K562 (cell line): ENCODE results near the gene AMFR. TPM values are rescaled to one million over a fixed set of nuclear protein-coding genes. Genes with fewer than 3 reads are reported as not detected.

Experiments
- BCOR ChIP-seq: fragments of 450-650 bp; IDR thresholded peaks from 2 replicates; pipeline ENCODE4 v1.6.1; 2016
- ELF1 ChIP-seq: fragments of 200-800 bp; sonication (Bioruptor generic); IDR thresholded peaks from 2 replicates; pipeline ENCODE4 v1.6.1; 2016; ENCODE audit warnings: missing genetic modification characterization, missing compliant biosample characterization
- HDAC1 ChIP-seq, 2 experiments: fragments of 450-650 bp; IDR thresholded peaks; 2 replicates each; pipeline ENCODE4 v1.6.1; 2016 to 2017; ENCODE audit warnings: inconsistent platforms in 1 of 2, mild to moderate bottlenecking in 1 of 2, moderate library complexity in 1 of 2
- HDAC2 ChIP-seq: fragments of 450-650 bp; IDR thresholded peaks from 2 replicates; pipeline ENCODE4 v1.6.1; 2016; ENCODE audit warnings: mild to moderate bottlenecking
- JUN ChIP-seq, 2 experiments: sonication (generic) in 1 of 2; formaldehyde crosslinking in 1 of 2; IDR thresholded peaks; 2 replicates each; pipeline versions ENCODE4 v1.6.1 to v1.8.0; 2012 to 2022; ENCODE audit warnings: borderline replicate concordance in 2 of 2, mild to moderate bottlenecking in 2 of 2, improper control_type of control experiment in 1 of 2, low read depth in 1 of 2, low read length in 1 of 2, missing genetic modification reagents in 1 of 2
- KAT7 ChIP-seq: sonication (generic); formaldehyde crosslinking; IDR thresholded peaks from 2 replicates; pipeline ENCODE4 v1.8.0; 2022; ENCODE audit warnings: missing genetic modification reagents, mild to moderate bottlenecking, borderline replicate concordance
- KDM1A ChIP-seq, 2 experiments: fragments of 450-650 bp; IDR thresholded peaks; 2 replicates each; pipeline ENCODE4 v1.6.1; 2016; ENCODE audit warnings: mild to moderate bottlenecking in 2 of 2
- MAZ ChIP-seq, 2 experiments: fragments of 450-650 bp in 1 of 2; sonication (generic) in 1 of 2; formaldehyde crosslinking; IDR thresholded peaks in 1 of 2; conservative IDR thresholded peaks in 1 of 2; 2 replicates each; pipeline versions ENCODE4 v1.4.0 to v1.5.0; 2020; ENCODE audit warnings: mild to moderate bottlenecking in 1 of 2, missing genetic modification reagents in 1 of 2
- NCOA4 ChIP-seq: fragments of 450-650 bp; IDR thresholded peaks from 2 replicates; pipeline ENCODE4 v1.6.1; 2018; ENCODE audit warnings: mild to moderate bottlenecking; ENCODE audit not compliant: partially characterized antibody
- PTTG1 ChIP-seq: fragments of 450-650 bp; IDR thresholded peaks from 2 replicates; pipeline ENCODE4 v1.6.1; 2016; ENCODE audit warnings: low read depth, mild to moderate bottlenecking, missing genetic modification characterization, missing compliant biosample characterization
- SREBF2 ChIP-seq: sonication (generic); formaldehyde crosslinking; IDR thresholded peaks from 2 replicates; pipeline ENCODE4 v1.4.0; 2020; ENCODE audit warnings: mild to moderate bottlenecking, missing genetic modification reagents
- TFAM ChIP-seq: fragments of 250-450 bp; sonication (Bioruptor Pico); conservative IDR thresholded peaks from 2 replicates; pipeline ENCODE4 v1.5.0; 2021; ENCODE audit warnings: mild to moderate bottlenecking, moderate library complexity
- U2AF2 ChIP-seq: fragments of 200-400 bp; formaldehyde crosslinking; optimal IDR thresholded peaks from 2 replicates; pipeline ENCODE3; 2017; ENCODE audit warnings: low read depth, mild to moderate bottlenecking, low read length
- YY1 ChIP-seq, 3 experiments: IDR thresholded peaks; 2 replicates each; pipeline ENCODE4 v1.6.1; 2011; ENCODE audit warnings: low read length in 2 of 3, mild to moderate bottlenecking in 2 of 3, moderate library complexity in 2 of 3, borderline replicate concordance in 1 of 3, control low read depth in 1 of 3, low read depth in 1 of 3; ENCODE audit not compliant: insufficient read depth in 3 of 3, insufficient replicate concordance in 2 of 3, control insufficient read depth in 1 of 3, insufficient read length in 1 of 3; ENCODE audit errors: extremely low read depth in 1 of 3
- ZNF507 ChIP-seq: conservative IDR thresholded peaks from 2 replicates; pipeline ENCODE4 v1.6.1; 2017; ENCODE audit warnings: missing genetic modification characterization, missing compliant biosample characterization
- ZNF644 ChIP-seq: fragments of 200-800 bp; sonication (Bioruptor generic); IDR thresholded peaks from 2 replicates; pipeline ENCODE4 v1.6.1; 2016; ENCODE audit warnings: low read depth, missing genetic modification characterization, missing compliant biosample characterization
- ZNF707 ChIP-seq: fragments of 250-450 bp; sonication (Bioruptor Pico); conservative IDR thresholded peaks from 2 replicates; pipeline ENCODE4 v1.8.0; 2022; ENCODE audit warnings: inconsistent platforms, mild to moderate bottlenecking, moderate library complexity
- polyA plus RNA-seq, 8 experiments: library from polyadenylated mRNA; depleted of rRNA in 4 of 8; stranded (reverse) in 5 of 8; unstranded in 3 of 8; fragments of >200 nt; fragmentation: Nextera tagmentation in 2 of 8; fragmentation: Illumina TruSeq in 1 of 8; extraction: Ambion mirVana in 2 of 8; extraction: Trizol in 1 of 8; gene quantifications; 2 replicates each; pipeline versions ENCODE4 v1.2.1 to v1.2.3, GENCODE V29; 2011 to 2014; ENCODE audit warnings: inconsistent platforms in 1 of 8, missing spikeins in 1 of 8
- total RNA-seq, 7 experiments: library from RNA; depleted of rRNA in 6 of 7; stranded (reverse); fragments of >200 nt in 6 of 7; fragmentation: Illumina TruSeq in 2 of 7; extraction: Trizol in 2 of 7; gene quantifications; 2 replicates each; pipeline versions ENCODE4 v1.2.1 to v1.2.3, GENCODE V29; 2011 to 2021; ENCODE audit warnings: low replicate concordance in 1 of 7
- TF ChIP-seq, protein P1 (sequence below): sonication (generic); formaldehyde crosslinking; IDR thresholded peaks from 2 replicates; pipeline ENCODE4 v1.8.1; 2022; ENCODE audit warnings: missing genetic modification reagents
- TF ChIP-seq, protein P2 (sequence below): conservative IDR thresholded peaks from 2 replicates; pipeline ENCODE4 v1.6.1; 2011; ENCODE audit warnings: low read depth, mild to moderate bottlenecking, low read length; ENCODE audit not compliant: control insufficient read depth
- TF ChIP-seq, protein P3 (sequence below), 2 experiments: fragments of 250-450 bp in 1 of 2; fragments of 450-650 bp in 1 of 2; sonication (Bioruptor Pico) in 1 of 2; IDR thresholded peaks; 2 replicates each; pipeline versions ENCODE4 v1.6.1 to v1.8.0; 2016 to 2021; ENCODE audit warnings: mild to moderate bottlenecking in 2 of 2, moderate library complexity in 2 of 2, missing compliant biosample characterization in 1 of 2, missing genetic modification characterization in 1 of 2

The AMFR gene
- total and polyA plus RNA-seq, 9 of the 15 experiments (the other 6 are each of a cell fraction or from before 2014, with no cell fraction given) = 15.6 to 113 (median 58.4) TPM

DNA sequence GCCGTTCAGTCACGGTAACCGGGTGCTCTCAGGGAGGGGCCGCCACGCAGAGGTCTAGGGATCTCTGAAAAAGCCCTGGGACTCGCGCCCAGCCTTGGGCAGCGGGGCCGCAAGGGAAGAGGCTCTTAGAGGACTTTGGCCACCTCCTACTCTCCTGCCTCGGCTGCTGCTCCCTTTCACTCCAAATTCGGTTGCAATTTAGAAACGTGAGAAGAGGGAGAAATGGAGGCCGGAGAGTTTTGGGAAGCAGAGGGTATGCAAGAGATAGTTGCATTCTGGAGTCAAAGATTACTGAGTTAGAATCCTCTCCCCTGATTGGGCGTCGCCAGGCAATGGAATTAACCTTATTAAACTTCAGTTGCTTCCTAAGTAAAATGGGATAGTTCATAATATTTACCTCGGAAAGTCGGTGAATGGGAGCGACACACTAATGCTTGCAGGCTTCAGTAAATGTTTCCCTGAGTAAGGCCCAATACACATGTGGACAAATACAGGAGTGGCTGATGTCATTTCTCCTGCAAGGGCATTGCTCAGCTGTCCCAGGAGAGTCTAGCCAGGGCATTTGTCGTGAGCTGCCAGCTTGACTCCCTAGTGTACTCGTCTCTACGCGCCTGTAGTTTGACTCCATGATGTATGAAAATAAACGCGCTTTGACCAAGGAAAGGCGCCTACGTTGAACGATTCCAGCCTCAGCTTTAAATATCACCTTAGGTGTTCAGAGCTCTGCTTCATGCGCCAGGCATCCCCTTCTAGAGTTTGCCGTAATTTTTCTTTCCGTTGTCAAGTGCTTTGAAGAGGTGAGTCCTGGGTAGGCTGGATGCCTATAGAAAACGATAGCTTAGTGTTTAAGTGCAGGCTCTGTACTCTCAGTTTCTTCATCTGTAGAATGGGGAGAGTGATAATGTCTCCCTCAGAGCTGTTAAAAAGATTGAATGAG is 26.7 kb upstream of the AMFR start (continued):
- TF ChIP-seq, protein P1, sequence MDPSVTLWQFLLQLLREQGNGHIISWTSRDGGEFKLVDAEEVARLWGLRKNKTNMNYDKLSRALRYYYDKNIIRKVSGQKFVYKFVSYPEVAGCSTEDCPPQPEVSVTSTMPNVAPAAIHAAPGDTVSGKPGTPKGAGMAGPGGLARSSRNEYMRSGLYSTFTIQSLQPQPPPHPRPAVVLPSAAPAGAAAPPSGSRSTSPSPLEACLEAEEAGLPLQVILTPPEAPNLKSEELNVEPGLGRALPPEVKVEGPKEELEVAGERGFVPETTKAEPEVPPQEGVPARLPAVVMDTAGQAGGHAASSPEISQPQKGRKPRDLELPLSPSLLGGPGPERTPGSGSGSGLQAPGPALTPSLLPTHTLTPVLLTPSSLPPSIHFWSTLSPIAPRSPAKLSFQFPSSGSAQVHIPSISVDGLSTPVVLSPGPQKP (CRISPR knock-in tag) = no peak
- TF ChIP-seq TFAM (CRISPR knock-in tag) (no peak), YY1 (IDR thresholded peaks at IDR 0.05; ENCODE audit: borderline replicate concordance in 1 of 3, control insufficient read depth in 1 of 3, extremely low read depth in 1 of 3, insufficient read depth in 3 of 3, insufficient read length in 1 of 3, insufficient replicate concordance in 2 of 3, low read depth in 1 of 3, low read length in 2 of 3) (peak in 1 of 3 experiments; percentile 8), KAT7 (CRISPR knock-in tag) (0 out of 2 replicates have a peak, but pooled peaks have one; percentile 50), SREBF2 (CRISPR knock-in tag) (no peak), ZNF644 (tag) (no peak), JUN (IDR thresholded peaks at IDR 0.05; ENCODE audit: borderline replicate concordance, low read depth, low read length) (no peak), JUN (CRISPR knock-in tag; IDR thresholded peaks at IDR 0.05; ENCODE audit: borderline replicate concordance) (no peak), ELF1 (no peak), NCOA4 (no peak), BCOR (peak; percentile 96), HDAC2 (peak; percentile 76; the same call in 1 of the 2 replicates), MAZ (CRISPR knock-in tag; conservative IDR thresholded peaks at IDR 0.05 in 1 of 2, IDR thresholded peaks at IDR 0.05 in 1 of 2) (peak in 1 of 2 experiments; percentile 17; a peak in 2 of 4 replicates), PTTG1 (tag) (no peak), ZNF507 (tag) (no peak), HDAC1 (IDR thresholded peaks at IDR 0.05) (0 out of 4 replicates have a peak, but pooled peaks have one; percentile 3 to 23), KDM1A (IDR thresholded peaks at IDR 0.05) (peak; percentile 79 to 85; a peak in 3 of 4 replicates), U2AF2 (no peak), ZNF707 (no peak)
- TF ChIP-seq, protein P2, sequence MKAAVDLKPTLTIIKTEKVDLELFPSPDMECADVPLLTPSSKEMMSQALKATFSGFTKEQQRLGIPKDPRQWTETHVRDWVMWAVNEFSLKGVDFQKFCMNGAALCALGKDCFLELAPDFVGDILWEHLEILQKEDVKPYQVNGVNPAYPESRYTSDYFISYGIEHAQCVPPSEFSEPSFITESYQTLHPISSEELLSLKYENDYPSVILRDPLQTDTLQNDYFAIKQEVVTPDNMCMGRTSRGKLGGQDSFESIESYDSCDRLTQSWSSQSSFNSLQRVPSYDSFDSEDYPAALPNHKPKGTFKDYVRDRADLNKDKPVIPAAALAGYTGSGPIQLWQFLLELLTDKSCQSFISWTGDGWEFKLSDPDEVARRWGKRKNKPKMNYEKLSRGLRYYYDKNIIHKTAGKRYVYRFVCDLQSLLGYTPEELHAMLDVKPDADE = 0 out of 2 replicates have a peak, but pooled peaks have one; percentile 12
- TF ChIP-seq, protein P3, sequence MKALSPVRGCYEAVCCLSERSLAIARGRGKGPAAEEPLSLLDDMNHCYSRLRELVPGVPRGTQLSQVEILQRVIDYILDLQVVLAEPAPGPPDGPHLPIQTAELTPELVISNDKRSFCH (CRISPR knock-in tag; IDR thresholded peaks at IDR 0.05) = no peak
- TF ChIP-seq, protein P3 (tag; IDR thresholded peaks at IDR 0.05) = 0 out of 2 replicates have a peak, but pooled peaks have one; percentile 29
